A673 (cell line): Measurements from ENCODE around the gene IRX5.

ENCODE experiments used
- EZH2 ChIP-seq: fragments of 200-600 bp; sonication (generic); IDR thresholded peaks from 2 replicates; pipeline ENCODE4 v1.6.1; 2017; ENCODE audit warnings: borderline replicate concordance, low read depth, mild to moderate bottlenecking, mixed read lengths, antibody characterized with exemption, low read length; ENCODE audit not compliant: poor library complexity, severe bottlenecking
- TF ChIP-seq, protein P1 (sequence below): fragments of 300-800, 200-600 bp; sonication (generic); conservative IDR thresholded peaks from 2 replicates; pipeline ENCODE4 v1.5.1; 2017; ENCODE audit warnings: low read depth, mild to moderate bottlenecking, antibody characterized with exemption, low read length, moderate library complexity, mixed read lengths

DNA sequence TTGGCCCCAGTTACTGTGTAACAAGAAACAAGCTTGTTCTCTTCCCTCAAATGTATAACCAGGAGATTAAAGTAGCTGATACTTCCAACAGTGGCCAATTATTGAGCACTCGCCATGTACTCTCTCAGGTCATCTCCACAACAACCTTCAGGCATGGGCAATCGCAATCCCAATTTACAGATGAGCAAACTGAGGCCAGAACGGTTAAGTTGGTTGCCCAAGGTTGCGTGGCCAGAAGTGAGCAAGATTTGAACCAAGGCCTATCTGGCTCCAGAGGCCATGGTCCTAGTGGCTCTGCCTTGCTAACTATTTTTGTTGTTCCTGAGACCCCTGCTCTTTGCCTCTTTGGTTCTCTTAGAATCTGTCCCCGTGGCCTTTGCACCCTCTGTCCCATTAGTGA lies 33.6 kb downstream of the IRX5 start:
- TF ChIP-seq, protein P1, sequence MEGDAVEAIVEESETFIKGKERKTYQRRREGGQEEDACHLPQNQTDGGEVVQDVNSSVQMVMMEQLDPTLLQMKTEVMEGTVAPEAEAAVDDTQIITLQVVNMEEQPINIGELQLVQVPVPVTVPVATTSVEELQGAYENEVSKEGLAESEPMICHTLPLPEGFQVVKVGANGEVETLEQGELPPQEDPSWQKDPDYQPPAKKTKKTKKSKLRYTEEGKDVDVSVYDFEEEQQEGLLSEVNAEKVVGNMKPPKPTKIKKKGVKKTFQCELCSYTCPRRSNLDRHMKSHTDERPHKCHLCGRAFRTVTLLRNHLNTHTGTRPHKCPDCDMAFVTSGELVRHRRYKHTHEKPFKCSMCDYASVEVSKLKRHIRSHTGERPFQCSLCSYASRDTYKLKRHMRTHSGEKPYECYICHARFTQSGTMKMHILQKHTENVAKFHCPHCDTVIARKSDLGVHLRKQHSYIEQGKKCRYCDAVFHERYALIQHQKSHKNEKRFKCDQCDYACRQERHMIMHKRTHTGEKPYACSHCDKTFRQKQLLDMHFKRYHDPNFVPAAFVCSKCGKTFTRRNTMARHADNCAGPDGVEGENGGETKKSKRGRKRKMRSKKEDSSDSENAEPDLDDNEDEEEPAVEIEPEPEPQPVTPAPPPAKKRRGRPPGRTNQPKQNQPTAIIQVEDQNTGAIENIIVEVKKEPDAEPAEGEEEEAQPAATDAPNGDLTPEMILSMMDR = no peak
- TF ChIP-seq EZH2 = no peak
